Hematopoietic multipotent progenitor cell treated with erythropoietin and hydrocortisone succinate and interleukin-3 and kit ligand, for 8 days (in vitro differentiated cells): Measurements from ENCODE around the gene LYPD5.
"Not testable (repeated sequence)": the region's sequence is repeated elsewhere in the genome, so short reads cannot be mapped to it uniquely, and the experiment has no call there.

Experiments
- DNase-seq: peaks from one replicate; pipeline ENCODE4 v3.0.0-alpha.2; 2015

Gene LYPD5

GRCh38 chr19:43802216-43802951 is at the start of gene LYPD5:
TSS of gene LYPD5 (minus strand) at chr19:43802447. CDS start at chr19:43802380, 67 bp downstream.
- no peak for DNase-seq

- no peak for DNase-seq
Measured at GRCh38 chr19:43848821-43849220, 46.6 kb upstream of the LYPD5 start.

- DNase-seq = no peak
Measured at GRCh38 chr19:43847884-43848283, 45.6 kb upstream of the LYPD5 start.

- DNase-seq = no peak
Measured at GRCh38 chr19:43847246-43847645, 45.0 kb upstream of the LYPD5 start.

GRCh38 chr19:43842007-43842406 is 39.8 kb upstream of the LYPD5 start:
- DNase-seq = no peak

- no peak for DNase-seq
Measured at GRCh38 chr19:43839139-43839538, 36.9 kb upstream of the LYPD5 start.

- peak; percentile 94 for DNase-seq
Measured at GRCh38 chr19:43826787-43827754, 24.8 kb upstream of the LYPD5 start, which contains the start of gene ZNF283. TSS of gene ZNF283 (plus strand) at chr19:43827321. CDS start at chr19:43833505, 6,184 bp downstream.

GRCh38 chr19:43824572-43824971 is 22.3 kb upstream of the LYPD5 start:
- not testable (repeated sequence) for DNase-seq

GRCh38 chr19:43823856-43824255 is 21.6 kb upstream of the LYPD5 start:
- DNase-seq = not testable (repeated sequence)

- DNase-seq = no peak
Measured at GRCh38 chr19:43820884-43821215, 18.6 kb upstream of the LYPD5 start.

GRCh38 chr19:43820098-43820883 is 18.0 kb upstream of the LYPD5 start:
- peak; percentile 35 for DNase-seq

- DNase-seq = no peak
Measured at GRCh38 chr19:43818500-43818899, 16.3 kb upstream of the LYPD5 start.

- not testable (repeated sequence) for DNase-seq
Measured at GRCh38 chr19:43817454-43817853, 15.2 kb upstream of the LYPD5 start.

GRCh38 chr19:43814663-43815352 is 12.6 kb upstream of the LYPD5 start:
- DNase-seq = no peak

GRCh38 chr19:43812688-43813087 is 10.4 kb upstream of the LYPD5 start:
- DNase-seq = peak; percentile 15

GRCh38 chr19:43812259-43812658 is 10.0 kb upstream of the LYPD5 start:
- no peak for DNase-seq

GRCh38 chr19:43811837-43812236 is 9.6 kb upstream of the LYPD5 start:
- no peak for DNase-seq

GRCh38 chr19:43809762-43810696 is 7.8 kb upstream of the LYPD5 start:
- DNase-seq = peak; percentile 68

GRCh38 chr19:43807651-43808050 is 5.4 kb upstream of the LYPD5 start:
- no peak for DNase-seq

GRCh38 chr19:43806848-43807247 is 4.6 kb upstream of the LYPD5 start:
- no peak for DNase-seq

- not testable (repeated sequence) for DNase-seq
Measured at GRCh38 chr19:43806401-43806800, 4.2 kb upstream of the LYPD5 start.
